Activated T-helper 2 cell treated with anti-CD3 and anti-CD28 coated beads, Interferon-gamma antibody, Interleukin-2, Interleukin-4, amounts not matched to agents 10 μg/mL and 5 μg/mL and 100 μg/mL, durations not matched to agents 14 hours and 24 hours and 36 hours (primary cell): ENCODE data around the gene AP2M1. TPM values are rescaled to one million over a fixed set of nuclear protein-coding genes. Genes with fewer than 3 reads are reported as not detected.
"Not testable (repeated sequence)": the region's sequence is repeated elsewhere in the genome, so short reads cannot be mapped to it uniquely, and the experiment has no call there.

Experiments
- DNase-seq: peaks from one replicate; pipeline ENCODE4 v3.0.0; 2021; ENCODE audit warnings: low spot score
- H3K27ac Mint-ChIP-seq: one replicate; pipeline ENCODE4 v1.8.0; 2021; ENCODE audit warnings: mixed read lengths
- H3K27me3 Mint-ChIP-seq: one replicate; pipeline ENCODE4 v1.8.0; 2021; ENCODE audit warnings: low read depth, mixed read lengths
- H3K36me3 Mint-ChIP-seq: one replicate; pipeline ENCODE4 v1.8.0; 2021; ENCODE audit warnings: low read depth, mixed read lengths
- H3K4me1 Mint-ChIP-seq: one replicate; pipeline ENCODE4 v1.8.0; 2021; ENCODE audit warnings: low read depth, mixed read lengths
- H3K4me3 Mint-ChIP-seq: one replicate; pipeline ENCODE4 v1.8.0; 2021; ENCODE audit warnings: low read depth, mild to moderate bottlenecking, moderate library complexity, mixed read lengths
- H3K9me3 Mint-ChIP-seq: one replicate; pipeline ENCODE4 v1.8.0; 2021; ENCODE audit warnings: mixed read lengths
- intact Hi-C: fragments of 100-400 bp; cut with micrococcal nuclease; formaldehyde crosslinking; loops from one replicate; pipeline ENCODE4 v1.15.1; 2023
- total RNA-seq: library from RNA; stranded (reverse); gene quantifications from 2 replicates; pipeline ENCODE4 v1.2.3, GENCODE V29; 2022

The AP2M1 gene
- total RNA-seq, 1 donor from 2014 or later = 240 TPM

- intact Hi-C loops = no loop called here
- DNase-seq = no peak
- H3K4me3 Mint-ChIP-seq = no peak overlapping the region
- H3K9me3 Mint-ChIP-seq = no peaks in the 10 kb centered on the region
- no peaks in the 10 kb centered on the region for H3K27me3 Mint-ChIP-seq
- no peak overlapping the region for H3K27ac Mint-ChIP-seq
- H3K4me1 Mint-ChIP-seq = no peaks in the 10 kb centered on the region
- H3K36me3 Mint-ChIP-seq = peaks cover 63% of the 10 kb centered on the region
Measured at GRCh38 chr3:184145111-184145524, 29.5 kb upstream of the AP2M1 start.

- no peak for DNase-seq
- Mint-ChIP-seq H3K27ac (peak overlapping the region; percentile 35), H3K4me3 (no peak overlapping the region), H3K27me3 (no peaks in the 10 kb centered on the region), H3K36me3 (peaks cover 56% of the 10 kb centered on the region), H3K4me1 (no peaks in the 10 kb centered on the region), H3K9me3 (no peaks in the 10 kb centered on the region)
- intact Hi-C loops = no loop called here
Measured at GRCh38 chr3:184145751-184146270, 28.8 kb upstream of the AP2M1 start.

GRCh38 chr3:184148076-184148475 lies 26.6 kb upstream of the AP2M1 start:
- Mint-ChIP-seq H3K27me3 (no peaks in the 10 kb centered on the region), H3K27ac (no peak overlapping the region), H3K9me3 (no peaks in the 10 kb centered on the region), H3K36me3 (peaks cover 35% of the 10 kb centered on the region), H3K4me1 (no peaks in the 10 kb centered on the region), H3K4me3 (no peak overlapping the region)
- intact Hi-C loops = no loop called here
- DNase-seq = no peak

- Mint-ChIP-seq H3K4me3 (no peak overlapping the region), H3K9me3 (no peaks in the 10 kb centered on the region), H3K4me1 (no peaks in the 10 kb centered on the region), H3K27ac (no peak overlapping the region), H3K36me3 (peaks cover 25% of the 10 kb centered on the region), H3K27me3 (no peaks in the 10 kb centered on the region)
- intact Hi-C loops = no loop called here
- no peak for DNase-seq
Measured at GRCh38 chr3:184149123-184149522, 25.5 kb upstream of the AP2M1 start.

- H3K4me3 Mint-ChIP-seq, intact Hi-C loops, H3K27ac Mint-ChIP-seq, H3K9me3 Mint-ChIP-seq, H3K27me3 Mint-ChIP-seq, DNase-seq, H3K4me1 Mint-ChIP-seq: not testable (repeated sequence)
- peaks cover 20% of the 10 kb centered on the region for H3K36me3 Mint-ChIP-seq
Measured at GRCh38 chr3:184149770-184150169, 24.9 kb upstream of the AP2M1 start.

- H3K9me3 Mint-ChIP-seq = no peaks in the 10 kb centered on the region
- H3K36me3 Mint-ChIP-seq = peaks cover 5% of the 10 kb centered on the region
- H3K27me3 Mint-ChIP-seq = no peaks in the 10 kb centered on the region
- DNase-seq = peak; percentile 49
- intact Hi-C loops = loop anchor here (1.0 kb wide), 3 partner anchors 19 to 144 kb away; partner anchors contain the start of genes ABCF3, AP2M1 and PSMD2
- H3K27ac Mint-ChIP-seq = peak within 1 kb of the TSS; percentile 79
- peak within 1 kb of the TSS; percentile 96 for H3K4me3 Mint-ChIP-seq
- H3K4me1 Mint-ChIP-seq = peaks cover 16% of the 10 kb centered on the region
Measured at GRCh38 chr3:184154885-184155643, 19.6 kb upstream of the AP2M1 start, which contains the start of gene DVL3. Gene DVL3 (plus strand): TSS chr3:184155377. CDS start chr3:184155636, 259 bp downstream.

- Mint-ChIP-seq H3K36me3 (peaks cover 8% of the 10 kb centered on the region), H3K27me3 (no peaks in the 10 kb centered on the region), H3K9me3 (no peaks in the 10 kb centered on the region), H3K27ac (peak overlapping the region; percentile 79), H3K4me1 (peaks cover 20% of the 10 kb centered on the region), H3K4me3 (peak overlapping the region; percentile 96)
- intact Hi-C loops = loop anchor here (1.0 kb wide), 4 partner anchors 18 to 143 kb away; partner anchors contain the start of genes ABCF3, AP2M1, EIF2B5 and PSMD2
- peak; percentile 39 for DNase-seq
Measured at GRCh38 chr3:184155644-184156521, 18.8 kb upstream of the AP2M1 start.

GRCh38 chr3:184156522-184156955 lies 18.1 kb upstream of the AP2M1 start:
- intact Hi-C loops = loop anchor here (1.0 kb wide), 1 partner anchor 21 kb away; the partner anchor contains the start of gene EIF2B5
- Mint-ChIP-seq H3K9me3 (no peaks in the 10 kb centered on the region), H3K27me3 (no peaks in the 10 kb centered on the region), H3K4me1 (peaks cover 20% of the 10 kb centered on the region), H3K27ac (peak overlapping the region; percentile 31), H3K4me3 (peak overlapping the region; percentile 96), H3K36me3 (peaks cover 11% of the 10 kb centered on the region)
- DNase-seq = no peak

- peaks cover 20% of the 10 kb centered on the region for H3K4me1 Mint-ChIP-seq
- no peaks in the 10 kb centered on the region for H3K9me3 Mint-ChIP-seq
- H3K27ac Mint-ChIP-seq = peak overlapping the region; percentile 31
- intact Hi-C loops = no loop called here
- no peak for DNase-seq
- no peaks in the 10 kb centered on the region for H3K27me3 Mint-ChIP-seq
- peak overlapping the region; percentile 96 for H3K4me3 Mint-ChIP-seq
- H3K36me3 Mint-ChIP-seq = peaks cover 13% of the 10 kb centered on the region
Measured at GRCh38 chr3:184157206-184157605, 17.4 kb upstream of the AP2M1 start.

- peaks cover 20% of the 10 kb centered on the region for H3K4me1 Mint-ChIP-seq
- H3K4me3 Mint-ChIP-seq = no peak overlapping the region
- H3K36me3 Mint-ChIP-seq = peaks cover 13% of the 10 kb centered on the region
- no peak overlapping the region for H3K27ac Mint-ChIP-seq
- intact Hi-C loops = no loop called here
- DNase-seq = no peak
- H3K9me3 Mint-ChIP-seq = no peaks in the 10 kb centered on the region
- H3K27me3 Mint-ChIP-seq = no peaks in the 10 kb centered on the region
Measured at GRCh38 chr3:184158404-184158803, 16.3 kb upstream of the AP2M1 start.

- Mint-ChIP-seq H3K27me3 (no peaks in the 10 kb centered on the region), H3K27ac (no peak overlapping the region), H3K4me1 (peaks cover 23% of the 10 kb centered on the region), H3K36me3 (peaks cover 29% of the 10 kb centered on the region), H3K4me3 (no peak overlapping the region), H3K9me3 (no peaks in the 10 kb centered on the region)
- intact Hi-C loops = no loop called here
- no peak for DNase-seq
Measured at GRCh38 chr3:184160456-184160855, 14.2 kb upstream of the AP2M1 start.

GRCh38 chr3:184162571-184163070 lies 12.0 kb upstream of the AP2M1 start:
- Mint-ChIP-seq H3K36me3 (peaks cover 44% of the 10 kb centered on the region), H3K4me1 (peaks cover 13% of the 10 kb centered on the region)
- H3K27ac Mint-ChIP-seq, intact Hi-C loops, DNase-seq, H3K27me3 Mint-ChIP-seq, H3K4me3 Mint-ChIP-seq, H3K9me3 Mint-ChIP-seq: not testable (repeated sequence)
